ENCODE data around the gene KY.

- no peak for TF ChIP-seq POLR2A (IDR thresholded peaks at IDR 0.05)
- no peak for TF ChIP-seq CTCF (IDR thresholded peaks at IDR 0.05)
These were observed 27.1 kb downstream of the KY start for GRCh38 chr3:134623615-134624245.
